ENCODE data around the gene PRSS38.
"Not testable (repeated sequence)": the region's sequence is repeated elsewhere in the genome, so short reads cannot be mapped to it uniquely, and the experiment has no call there.

PRSS38 gene

DNA sequence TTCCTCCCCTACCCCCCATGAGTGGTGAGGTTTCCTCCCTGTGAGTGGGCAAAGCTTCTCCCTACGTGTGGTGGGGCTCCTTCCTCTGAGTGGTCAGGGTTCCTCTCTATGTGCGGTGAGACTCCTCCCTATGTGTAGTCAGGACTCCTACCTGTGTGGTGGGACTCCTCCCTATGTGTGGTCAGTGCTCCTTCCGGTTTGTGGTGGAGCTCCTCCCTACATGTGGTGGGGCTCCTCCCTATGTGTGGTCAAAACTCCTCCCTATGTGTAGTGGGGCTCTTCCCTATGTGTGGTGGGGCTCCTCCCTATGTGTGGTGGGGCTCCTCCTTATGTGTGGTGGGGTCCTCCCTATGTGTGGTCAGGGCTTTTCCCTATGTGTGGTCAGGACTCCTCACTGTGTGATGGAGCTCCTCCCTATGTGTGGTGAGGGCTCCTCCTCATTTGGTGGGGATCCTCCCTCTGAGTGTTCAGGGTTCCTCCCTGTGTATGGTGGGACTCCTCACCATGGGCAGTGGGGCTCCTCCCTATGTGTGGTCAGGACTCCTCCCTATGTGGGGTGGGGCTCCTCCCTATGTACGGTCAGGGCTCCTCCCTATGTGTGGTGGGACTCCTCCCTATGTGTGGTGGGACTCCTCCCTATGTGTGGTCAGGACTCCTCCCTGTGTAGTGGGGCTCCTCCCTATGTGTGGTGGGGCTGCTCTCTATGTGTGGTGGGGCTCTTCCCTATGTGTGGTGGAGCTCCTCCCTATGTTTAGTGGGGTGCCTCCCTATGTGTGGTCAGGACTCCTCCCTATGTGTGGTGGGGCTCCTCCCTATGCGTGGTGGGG lies 29.1 kb downstream of the PRSS38 start:
- no peak for DNase-seq (ENCODE audit: low read depth in 2 of 3, low spot score in 1 of 3)

DNA sequence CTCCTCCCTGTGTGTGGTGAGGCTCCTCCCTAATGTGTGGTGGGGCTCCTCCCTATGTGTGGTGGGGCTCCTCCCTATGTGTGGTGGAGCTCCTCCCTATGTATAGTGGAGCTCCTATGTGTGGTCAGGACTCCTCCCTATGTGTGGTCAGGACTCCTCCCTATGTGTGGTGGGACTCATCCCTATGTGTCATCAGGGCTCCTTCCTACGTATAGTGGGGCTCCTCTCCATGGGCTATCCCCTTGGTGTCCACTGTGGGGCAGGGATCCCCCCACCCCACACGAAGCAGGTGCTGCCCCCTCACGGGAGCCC lies 29.6 kb downstream of the PRSS38 start:
- no peak for DNase-seq (ENCODE audit: low read depth in 2 of 3, low spot score in 1 of 3)

DNA sequence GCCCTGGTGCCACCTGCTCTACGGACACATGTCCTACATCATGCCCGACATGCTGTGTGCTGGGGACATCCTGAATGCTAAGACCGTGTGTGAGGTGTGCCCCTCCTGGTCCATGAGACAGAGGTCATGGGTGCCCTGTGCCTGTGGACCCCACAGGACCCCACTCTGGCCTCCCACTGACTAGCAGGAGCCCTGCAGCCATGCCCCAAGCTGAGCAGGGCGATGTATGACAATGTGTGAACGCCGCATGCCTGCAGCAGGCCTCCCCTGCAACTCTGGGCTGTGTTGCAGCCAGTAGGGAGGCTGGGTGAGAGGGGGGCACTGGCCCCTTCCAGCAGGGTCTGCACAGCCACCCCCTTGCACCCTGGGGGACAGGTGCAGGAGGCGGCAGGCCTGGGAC lies 30.0 kb downstream of the PRSS38 start:
- no peak for DNase-seq (ENCODE audit: low read depth in 2 of 3, low spot score in 1 of 3)

DNA sequence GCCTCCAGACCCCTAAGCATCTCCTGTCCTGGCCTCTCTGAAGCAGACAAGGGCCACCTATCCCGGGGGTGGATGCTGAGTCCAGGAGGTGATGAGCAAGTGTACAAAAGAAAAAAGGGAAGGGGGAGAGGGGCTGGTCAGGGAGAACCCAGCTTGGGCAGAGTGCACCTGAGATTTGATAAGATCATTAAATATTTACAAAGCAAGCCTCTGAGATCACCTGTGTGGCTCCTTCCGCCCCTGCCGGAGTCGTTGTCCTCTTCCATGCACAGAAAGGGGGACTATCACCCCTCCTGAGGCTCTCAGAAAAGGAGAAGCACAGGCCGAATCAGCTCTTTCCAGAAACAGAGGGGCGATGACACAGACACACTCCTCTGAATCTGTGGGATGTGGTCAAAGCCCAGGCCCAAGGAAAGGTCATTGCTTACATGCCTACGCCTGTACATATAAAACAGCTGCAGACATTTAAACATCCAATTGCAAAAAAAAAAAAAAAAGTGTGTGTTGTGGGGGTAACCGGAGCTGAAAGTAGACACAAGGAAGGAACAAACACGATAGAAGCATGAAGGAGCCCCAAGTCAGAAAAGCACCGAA lies 30.9 kb downstream of the PRSS38 start:
- no peak for DNase-seq (ENCODE audit: low read depth in 2 of 3, low spot score in 1 of 3)

DNA sequence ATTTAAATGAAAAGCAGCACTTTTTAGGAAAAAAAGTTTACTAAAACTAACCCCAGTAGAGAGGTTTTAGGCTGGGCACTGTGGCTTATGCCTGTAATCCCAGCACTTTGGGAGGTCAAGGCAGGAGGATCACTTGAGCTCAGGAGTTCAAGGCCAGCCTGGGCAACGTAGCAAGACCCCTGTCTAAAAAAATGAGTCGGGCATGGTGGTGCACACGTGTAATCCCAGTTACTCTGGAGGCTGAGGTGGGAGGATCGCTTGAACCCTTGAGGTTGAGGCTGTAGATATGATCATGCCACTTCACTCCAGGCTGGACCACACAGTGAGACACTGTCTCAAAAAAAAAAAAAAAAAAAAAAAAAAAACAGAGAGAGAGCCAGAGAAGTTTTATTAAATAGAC lies 31.6 kb downstream of the PRSS38 start:
- not testable (repeated sequence) for DNase-seq (ENCODE audit: low read depth in 2 of 3, low spot score in 1 of 3)

DNA sequence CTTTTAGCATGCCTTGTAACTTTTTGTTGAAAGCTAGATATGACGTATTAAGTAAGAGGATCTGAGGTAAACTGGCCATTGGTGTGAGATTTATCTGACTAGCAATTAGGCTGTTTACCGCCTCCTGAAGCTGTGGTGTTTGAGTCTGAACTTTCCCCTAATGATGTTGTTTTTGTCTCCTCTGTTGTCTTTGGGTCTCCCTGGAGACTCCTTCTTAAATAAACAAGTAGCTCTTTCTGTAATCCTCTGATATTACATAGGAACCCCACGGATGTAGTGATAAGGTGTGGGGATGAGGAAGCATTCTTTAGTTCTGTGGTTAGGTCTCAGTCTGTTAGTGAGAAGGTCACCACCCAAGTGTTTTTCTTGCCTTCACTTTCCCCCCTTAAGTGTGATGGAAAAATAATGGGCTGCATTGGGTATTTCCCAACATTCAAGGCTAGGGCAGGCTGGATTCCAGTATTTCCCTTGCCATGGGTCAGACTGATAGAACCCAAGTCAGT lies 33.0 kb downstream of the PRSS38 start:
- no peak for DNase-seq (ENCODE audit: low read depth in 2 of 3, low spot score in 1 of 3)

DNA sequence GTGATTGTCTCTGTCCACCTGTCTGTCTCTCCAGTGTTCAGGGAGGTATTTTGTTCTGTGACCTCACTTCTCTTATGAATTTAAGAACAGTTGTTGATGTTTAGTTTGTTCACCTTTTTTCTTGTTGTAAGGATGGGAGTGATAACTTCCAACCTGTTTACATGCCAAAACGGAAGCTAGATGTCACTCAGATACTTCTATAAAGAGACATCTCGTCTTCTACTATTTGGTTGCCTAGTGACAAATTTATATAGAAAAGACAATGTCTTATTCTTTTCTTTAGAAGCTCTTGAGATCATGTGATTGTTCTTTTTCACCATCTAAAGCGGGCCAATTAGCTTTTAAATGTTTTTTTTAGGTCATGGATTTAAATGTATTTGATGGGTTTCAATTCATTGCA lies 33.8 kb downstream of the PRSS38 start:
- no peak for DNase-seq (ENCODE audit: low read depth in 2 of 3, low spot score in 1 of 3)

DNA sequence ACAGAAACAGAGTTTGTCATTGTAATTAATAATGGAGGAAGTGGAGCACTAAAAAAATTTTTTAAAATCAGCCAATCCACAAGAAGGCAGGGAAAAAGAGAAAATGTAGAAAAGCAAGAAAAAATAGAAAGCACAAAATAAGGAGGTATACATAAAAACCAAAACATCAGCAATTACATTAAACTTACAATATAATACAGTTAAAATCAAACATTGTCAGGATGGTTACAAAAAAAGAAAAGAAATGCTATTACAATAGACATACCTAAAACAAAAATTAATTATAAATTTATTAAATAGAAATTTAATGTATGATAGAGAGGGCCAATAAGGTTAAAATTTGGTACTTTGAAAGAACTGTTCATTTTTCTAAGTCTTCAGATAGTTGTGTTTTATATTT lies 38.7 kb downstream of the PRSS38 start:
- no peak for DNase-seq (ENCODE audit: low read depth in 2 of 3, low spot score in 1 of 3)

DNA sequence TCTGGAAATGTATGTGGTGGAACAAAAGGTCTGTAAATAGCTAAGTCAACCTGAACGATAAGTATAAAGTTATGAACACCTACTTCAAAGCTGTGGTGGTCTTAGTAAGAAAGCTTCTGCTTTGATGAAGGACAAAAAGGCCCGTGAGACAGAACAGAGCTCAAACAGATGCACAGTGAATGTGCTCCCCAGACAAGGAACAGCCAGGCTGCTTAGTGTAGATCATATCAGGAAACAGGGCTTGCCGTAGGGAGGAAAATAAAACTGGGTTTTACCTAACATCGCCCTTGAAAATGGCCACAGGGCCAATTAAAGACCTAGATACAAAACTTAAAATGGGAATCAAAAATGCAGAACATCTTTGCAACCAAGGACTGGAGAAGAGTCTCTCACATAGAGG lies 40.2 kb downstream of the PRSS38 start:
- no peak for DNase-seq (ENCODE audit: low read depth in 2 of 3, low spot score in 1 of 3)

DNA sequence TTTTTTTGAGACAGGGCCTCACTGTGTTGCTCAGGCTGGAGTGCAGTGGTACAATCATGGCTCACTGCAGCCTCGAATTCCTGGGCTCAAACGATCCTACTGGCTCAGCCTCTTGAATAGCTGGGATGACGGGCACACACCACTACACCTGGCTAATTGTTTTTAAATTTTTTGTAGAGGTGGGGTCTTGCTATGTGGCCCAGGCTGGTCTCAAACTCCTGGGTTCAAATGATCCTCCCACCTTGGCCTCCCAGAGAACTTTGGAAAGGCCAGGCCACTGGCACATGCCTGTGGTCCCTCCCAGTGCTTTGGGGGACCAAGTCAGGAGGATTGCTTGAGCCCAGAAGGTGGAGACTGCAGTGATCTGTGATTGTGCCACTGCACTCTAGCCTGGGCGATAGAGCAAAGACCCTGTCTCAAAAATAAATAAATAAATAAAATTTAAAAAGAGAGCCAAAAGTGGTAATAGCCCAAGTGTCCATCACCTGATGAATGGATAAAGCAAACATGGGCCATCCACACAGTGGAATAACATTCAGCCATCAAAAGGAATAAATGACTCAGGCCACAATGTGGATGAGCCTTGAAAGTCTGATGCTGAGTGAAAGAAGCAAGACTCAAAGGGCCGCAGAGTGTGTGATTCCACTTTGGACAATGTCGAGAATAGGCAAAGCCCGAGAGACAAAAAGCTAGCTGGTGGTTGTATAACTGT lies 40.8 kb downstream of the PRSS38 start:
- DNase-seq (ENCODE audit: low read depth in 2 of 3, low spot score in 1 of 3), result no peak

DNA sequence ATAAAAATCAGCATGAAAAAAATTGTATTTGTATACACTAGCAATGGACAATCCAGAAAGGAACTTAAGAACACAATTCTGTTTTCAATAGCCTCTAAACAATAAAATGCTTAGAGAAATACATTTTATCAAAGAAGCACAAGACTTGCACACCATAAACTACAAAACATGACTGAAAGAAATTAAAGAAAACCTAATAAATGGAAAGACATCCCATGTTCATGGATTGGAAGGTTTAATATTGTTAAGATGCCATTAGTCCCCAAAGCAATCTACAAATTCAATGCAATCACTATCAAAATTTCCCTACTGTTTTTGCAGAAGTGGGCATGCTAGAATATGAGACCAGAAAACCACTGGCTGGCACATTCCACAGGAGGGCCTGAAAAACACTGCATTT lies 49.4 kb downstream of the PRSS38 start:
- no peak for DNase-seq (ENCODE audit: low read depth in 2 of 3, low spot score in 1 of 3)

DNA sequence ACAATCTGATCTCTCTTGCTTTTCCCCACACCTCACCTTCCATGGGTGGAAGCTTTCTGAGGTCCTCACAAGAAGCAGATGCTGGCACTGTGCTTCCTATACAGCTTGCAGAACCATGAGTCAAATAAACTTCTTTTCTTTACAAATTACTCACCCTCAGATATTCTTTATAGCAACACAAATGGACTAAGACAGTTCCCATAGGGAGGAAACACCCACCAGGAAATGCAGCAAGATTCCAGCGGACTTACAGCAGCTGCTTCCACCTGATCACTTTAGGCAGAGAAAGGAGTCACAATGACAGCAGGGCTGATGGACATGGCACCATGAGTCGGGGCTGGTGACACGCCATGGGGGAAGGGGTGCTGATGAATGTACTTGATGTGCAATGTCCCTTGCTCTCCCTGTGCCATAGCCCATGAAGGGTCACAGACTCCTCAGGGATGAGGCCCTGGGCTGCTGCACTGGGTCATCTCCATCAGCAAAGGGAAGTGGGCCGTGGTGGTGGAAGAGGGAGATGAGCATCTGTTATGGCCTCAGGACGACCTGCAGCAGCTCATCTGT lies 53.9 kb downstream of the PRSS38 start:
- DNase-seq (ENCODE audit: low read depth in 2 of 3, low spot score in 1 of 3), result no peak

DNA sequence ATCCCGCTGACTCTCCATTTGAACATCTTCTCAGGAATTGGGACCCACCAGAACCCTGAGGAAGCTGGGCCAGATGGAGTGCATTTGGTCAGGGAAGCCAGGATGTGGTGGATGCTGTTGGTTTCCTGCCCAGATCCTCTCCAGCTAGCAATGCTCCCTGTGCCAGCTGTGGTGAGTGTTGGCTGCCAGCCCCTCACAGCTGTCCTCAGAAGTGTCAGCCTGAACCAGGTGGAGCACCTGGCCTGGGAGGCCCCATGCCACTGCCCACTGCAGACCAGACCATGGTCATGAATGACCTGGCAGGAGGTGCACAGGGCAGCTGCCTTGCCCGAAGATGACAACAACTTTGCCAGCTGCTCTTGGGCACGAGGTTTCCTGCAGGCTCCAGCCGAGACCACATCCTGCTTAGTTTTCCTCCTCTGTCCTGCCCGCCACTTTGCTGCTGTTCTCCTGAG lies 54.4 kb downstream of the PRSS38 start:
- DNase-seq (ENCODE audit: low read depth in 2 of 3, low spot score in 1 of 3), result no peak

DNA sequence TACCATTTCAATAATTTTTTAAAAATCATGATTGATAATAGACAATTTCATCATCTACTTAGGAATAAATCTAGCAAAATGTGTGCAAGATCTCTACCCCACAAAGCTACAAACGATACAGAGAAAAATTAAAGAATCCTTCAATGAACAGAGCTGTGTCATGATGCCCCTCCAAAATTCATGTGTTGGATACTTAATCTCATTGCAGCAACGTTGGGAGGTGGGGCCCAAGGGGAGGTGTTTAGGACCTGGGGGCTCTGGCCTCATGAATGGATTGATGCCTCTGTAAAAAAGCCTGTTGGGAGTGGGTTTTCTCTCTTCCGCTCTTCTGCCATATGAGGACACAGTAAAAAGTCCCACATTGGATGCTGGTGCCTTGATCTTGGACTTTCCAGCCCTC lies 54.9 kb downstream of the PRSS38 start:
- no peak for DNase-seq (ENCODE audit: low read depth in 2 of 3, low spot score in 1 of 3)

DNA sequence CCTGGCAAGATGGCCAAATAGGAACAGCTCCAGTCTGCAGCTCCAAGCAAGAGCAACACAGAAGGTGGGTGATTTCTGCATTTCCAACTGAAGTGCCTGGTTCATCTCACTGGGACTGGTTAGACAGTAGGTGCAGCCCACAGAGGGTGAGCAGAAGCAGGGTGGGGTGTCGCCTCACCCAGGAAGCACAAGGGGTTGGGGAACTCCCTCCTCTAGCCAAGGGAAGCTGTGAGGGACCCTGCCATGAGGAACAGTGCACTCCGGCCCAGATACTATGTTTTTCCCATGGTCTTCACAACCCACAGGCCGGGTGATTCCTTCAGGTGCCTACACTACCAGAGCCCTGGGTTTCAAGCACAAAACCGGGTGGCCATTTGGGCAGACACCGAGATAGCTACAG lies 56.4 kb downstream of the PRSS38 start:
- DNase-seq (ENCODE audit: low read depth in 2 of 3, low spot score in 1 of 3), result not testable (repeated sequence)

DNA sequence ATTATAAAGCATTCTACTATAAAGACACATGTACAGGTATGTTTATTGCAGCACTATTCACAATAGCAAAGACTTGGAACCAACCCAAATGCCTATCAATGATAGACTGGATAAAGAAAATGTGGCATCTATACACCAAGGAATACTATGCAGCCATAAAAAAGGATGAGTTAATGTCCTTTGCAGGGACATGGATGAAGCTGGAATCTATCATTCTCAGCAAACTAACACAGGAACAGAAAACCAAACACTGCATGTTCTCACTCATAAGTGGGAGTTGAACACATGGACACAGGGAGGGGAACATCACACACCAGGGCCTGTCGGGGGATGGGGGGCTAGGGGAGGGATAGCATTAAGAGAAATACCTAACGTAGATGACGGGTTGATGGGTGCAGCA lies 62.3 kb downstream of the PRSS38 start:
- not testable (repeated sequence) for DNase-seq (ENCODE audit: low read depth in 2 of 3, low spot score in 1 of 3)

DNA sequence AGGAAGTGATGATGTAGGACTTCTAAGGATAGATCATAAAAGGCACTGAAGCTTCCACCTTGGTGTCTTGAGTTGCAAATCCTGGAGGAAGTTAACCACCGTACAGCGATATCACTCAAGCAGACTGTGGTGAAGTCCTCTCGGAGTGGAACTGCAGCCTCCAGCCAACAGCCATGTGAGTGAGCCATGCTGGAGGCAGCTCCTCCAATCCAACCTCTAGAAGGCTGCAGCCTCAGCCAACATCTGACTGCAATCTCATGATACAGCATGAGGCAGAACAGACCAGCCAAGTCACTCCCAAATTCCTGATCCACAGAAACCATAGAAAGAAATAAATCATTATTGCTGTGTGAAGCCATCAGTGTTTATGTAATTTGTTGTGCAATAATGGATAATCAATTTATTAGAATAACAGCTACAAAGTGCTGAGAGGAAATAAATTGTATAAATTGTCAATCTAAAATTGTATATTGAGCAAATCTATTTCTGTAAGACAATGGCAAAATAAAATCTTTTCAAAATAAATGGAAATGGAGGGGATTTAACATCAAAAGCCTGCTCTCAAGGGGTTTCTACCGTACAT lies 65.0 kb downstream of the PRSS38 start:
- no peak for DNase-seq (ENCODE audit: low read depth in 2 of 3, low spot score in 1 of 3)

DNA sequence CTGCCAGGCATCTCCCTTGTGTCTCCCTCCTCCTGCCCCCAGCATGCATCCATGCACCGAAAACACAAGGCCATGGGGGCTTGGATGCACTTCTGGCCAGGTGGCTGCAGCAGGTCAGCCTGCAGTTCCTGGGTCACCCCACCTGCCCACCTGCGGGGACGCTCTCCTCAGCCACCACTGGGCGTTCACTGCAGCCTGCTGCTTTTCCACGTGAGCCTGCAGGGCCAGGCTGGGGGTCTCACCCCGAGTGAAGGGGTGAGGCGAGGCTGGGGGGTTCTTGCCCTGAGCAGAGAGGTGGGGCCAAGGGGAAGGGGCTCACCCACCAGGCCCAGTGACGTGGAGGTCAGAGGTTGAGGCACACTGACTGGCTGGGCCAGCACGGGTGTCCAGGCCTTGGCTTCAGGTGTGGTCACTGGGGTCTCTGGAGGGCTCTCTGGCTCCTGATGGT lies 67.6 kb downstream of the PRSS38 start:
- no peak for DNase-seq (ENCODE audit: low read depth in 2 of 3, low spot score in 1 of 3)

DNA sequence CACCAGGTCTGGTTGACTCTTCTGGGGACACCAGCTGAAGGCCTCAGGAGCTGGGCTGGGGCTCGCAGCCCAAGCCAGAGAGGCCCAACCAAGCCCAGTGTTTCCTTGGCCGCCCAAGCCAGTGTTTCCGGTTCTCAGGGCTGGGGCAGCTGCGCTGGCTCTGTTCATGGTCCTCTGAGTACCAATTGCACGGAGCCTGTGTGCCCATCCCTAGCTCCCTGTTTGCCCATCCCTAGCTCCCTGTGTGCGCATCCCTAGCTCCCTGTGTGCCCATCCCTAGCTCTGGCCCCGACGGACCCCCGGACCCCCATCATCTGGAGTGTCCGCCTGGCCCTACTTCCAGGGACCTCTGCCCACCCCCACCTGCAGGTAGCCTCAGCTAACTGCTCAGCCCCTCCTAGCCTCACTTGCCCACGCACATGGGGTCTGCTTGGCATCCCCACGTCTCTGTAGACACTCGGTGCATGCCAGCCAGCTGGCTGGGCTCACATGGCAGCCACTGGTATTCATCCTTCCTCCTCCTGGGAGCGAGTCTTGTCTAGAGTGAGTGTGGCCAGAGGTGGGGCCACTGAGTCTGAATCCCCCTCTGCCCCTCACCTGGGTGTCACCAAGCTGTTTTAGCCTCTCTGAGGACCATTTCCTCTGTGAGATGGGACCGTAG lies 68.3 kb downstream of the PRSS38 start:
- no peak for DNase-seq (ENCODE audit: low read depth in 2 of 3, low spot score in 1 of 3)

DNA sequence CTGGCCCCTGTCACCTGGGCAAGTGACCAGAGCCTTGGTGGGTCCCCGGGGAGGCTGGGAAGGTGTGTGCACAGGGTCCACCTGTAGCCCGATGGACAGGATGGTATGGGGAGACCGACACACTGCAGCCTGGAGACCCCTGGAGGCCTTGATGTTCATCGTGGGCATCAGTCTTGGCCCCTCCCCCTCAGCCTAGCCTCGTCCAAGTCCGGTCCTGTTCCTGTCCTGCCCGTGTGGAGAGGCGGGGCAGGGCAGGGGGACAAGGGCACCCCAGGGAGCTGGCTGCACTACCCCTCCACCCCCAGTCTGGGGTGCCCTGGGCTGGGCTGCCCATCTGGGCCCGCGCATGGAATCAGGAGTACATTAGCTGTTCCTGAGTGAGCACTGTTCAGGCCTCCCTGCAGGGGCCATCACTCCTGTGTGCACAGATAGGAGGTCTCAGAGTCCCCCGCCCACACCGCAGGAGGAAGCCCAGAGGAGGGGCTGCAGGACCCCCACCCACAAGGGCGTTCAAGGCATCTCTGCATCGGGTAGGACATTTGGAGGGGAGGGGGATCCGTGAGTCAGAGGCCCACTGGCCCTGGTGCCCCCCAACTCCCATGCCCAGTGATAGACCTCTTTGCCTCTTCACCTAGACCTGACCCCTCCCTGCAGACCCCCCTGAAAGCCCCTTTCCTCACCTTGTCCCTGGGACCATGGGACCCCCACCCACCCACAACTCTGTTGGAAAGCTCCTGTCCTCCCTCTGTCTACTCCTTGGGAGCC lies 69.1 kb downstream of the PRSS38 start:
- no peak for DNase-seq (ENCODE audit: low read depth in 2 of 3, low spot score in 1 of 3)

All from stimulated activated CD4-positive, alpha-beta T cell treated with anti-CD3 and anti-CD28 coated beads, Interleukin-12 subunit alpha, Interleukin-12 subunit beta, amount 100 ng/mL, for 48 hours (primary cell).